ENCODE measurements around the gene CFHR5. TPM values are rescaled to one million over a fixed set of nuclear protein-coding genes. Genes with fewer than 3 reads are reported as not detected.

Gene CFHR5
- total and polyA plus RNA-seq, 8 donors, result not detected

DNA sequence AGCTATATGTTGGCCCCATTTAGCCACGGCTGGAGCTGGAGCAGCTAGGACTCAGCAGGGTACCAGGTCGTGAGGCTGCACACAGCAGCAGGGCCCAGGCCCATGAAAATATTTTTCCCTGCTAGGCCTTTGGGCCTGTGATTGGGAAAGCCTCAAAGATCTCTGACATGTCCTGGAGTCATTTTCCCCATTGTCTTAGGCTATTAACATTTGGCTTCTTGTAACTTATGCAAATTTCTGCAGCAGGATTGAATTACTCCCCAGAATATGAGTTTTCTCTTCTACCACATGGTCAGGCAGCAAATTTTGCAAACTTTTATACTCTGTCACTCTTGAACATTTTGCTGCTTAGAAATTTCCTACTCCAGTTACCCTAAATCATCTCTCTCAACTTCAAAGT is 22.6 kb upstream of the CFHR5 start:
- ATAC-seq (no peak), DNase-seq (no peak)
- Histone ChIP-seq H3K27me3 (no peaks in the 10 kb centered on the region), H3K9me3 (no peaks in the 10 kb centered on the region), H3K4me3 (no peak overlapping the region), H3K36me3 (no peaks in the 10 kb centered on the region), H3K4me1 (no peaks in the 10 kb centered on the region), H3K27ac (no peak overlapping the region)
- intact Hi-C loops (cut with DNase I), result no loop called here
- TF ChIP-seq, protein P1, sequence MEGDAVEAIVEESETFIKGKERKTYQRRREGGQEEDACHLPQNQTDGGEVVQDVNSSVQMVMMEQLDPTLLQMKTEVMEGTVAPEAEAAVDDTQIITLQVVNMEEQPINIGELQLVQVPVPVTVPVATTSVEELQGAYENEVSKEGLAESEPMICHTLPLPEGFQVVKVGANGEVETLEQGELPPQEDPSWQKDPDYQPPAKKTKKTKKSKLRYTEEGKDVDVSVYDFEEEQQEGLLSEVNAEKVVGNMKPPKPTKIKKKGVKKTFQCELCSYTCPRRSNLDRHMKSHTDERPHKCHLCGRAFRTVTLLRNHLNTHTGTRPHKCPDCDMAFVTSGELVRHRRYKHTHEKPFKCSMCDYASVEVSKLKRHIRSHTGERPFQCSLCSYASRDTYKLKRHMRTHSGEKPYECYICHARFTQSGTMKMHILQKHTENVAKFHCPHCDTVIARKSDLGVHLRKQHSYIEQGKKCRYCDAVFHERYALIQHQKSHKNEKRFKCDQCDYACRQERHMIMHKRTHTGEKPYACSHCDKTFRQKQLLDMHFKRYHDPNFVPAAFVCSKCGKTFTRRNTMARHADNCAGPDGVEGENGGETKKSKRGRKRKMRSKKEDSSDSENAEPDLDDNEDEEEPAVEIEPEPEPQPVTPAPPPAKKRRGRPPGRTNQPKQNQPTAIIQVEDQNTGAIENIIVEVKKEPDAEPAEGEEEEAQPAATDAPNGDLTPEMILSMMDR (IDR thresholded peaks at IDR 0.05), result no peak

DNA sequence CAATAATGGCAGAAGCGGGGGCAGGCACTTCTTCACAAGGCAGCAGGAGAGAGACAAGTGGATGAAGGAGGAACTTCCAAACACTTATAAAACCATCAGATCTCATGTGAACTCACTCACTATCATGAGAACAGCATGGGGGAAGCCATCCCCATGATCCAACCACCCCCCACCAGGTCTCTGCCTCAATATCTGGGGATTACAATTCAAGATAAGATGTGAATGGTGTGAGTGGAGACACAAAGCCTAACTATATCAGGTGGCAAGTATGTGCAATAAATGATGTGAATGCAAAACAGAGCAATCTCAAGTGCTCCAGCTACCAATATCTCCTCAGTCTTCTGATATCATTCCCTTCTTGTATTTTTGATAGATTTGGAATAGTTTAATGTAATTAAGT is 21.4 kb upstream of the CFHR5 start:
- Histone ChIP-seq H3K4me3 (no peak overlapping the region), H3K9me3 (no peaks in the 10 kb centered on the region), H3K27me3 (no peaks in the 10 kb centered on the region), H3K36me3 (no peaks in the 10 kb centered on the region), H3K27ac (no peak overlapping the region), H3K4me1 (no peaks in the 10 kb centered on the region)
- no peak for DNase-seq
- intact Hi-C loops (cut with DNase I), result no loop called here
- TF ChIP-seq, protein P1 (IDR thresholded peaks at IDR 0.05), result no peak
- ATAC-seq, result no peak

DNA sequence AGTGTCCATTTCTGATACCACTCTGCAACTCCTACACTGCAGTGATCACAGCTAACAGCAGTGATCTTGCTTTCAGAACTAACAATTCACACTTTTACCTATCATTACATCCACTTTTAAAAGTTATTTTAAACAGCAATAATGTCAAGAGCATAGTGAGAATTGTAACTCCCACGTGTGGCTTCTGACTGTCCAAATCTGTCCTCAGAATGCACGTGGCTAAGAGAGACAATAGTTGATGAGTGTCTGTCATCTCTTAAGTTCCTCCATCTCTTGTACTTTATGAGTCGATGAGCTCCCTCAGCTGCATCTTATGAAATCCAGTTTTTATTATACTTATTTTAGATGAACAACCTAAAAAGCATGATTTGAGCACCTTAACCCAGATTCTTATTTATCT is 16.5 kb upstream of the CFHR5 start:
- Histone ChIP-seq H3K27ac (no peak overlapping the region), H3K36me3 (no peaks in the 10 kb centered on the region), H3K9me3 (no peaks in the 10 kb centered on the region), H3K4me1 (no peaks in the 10 kb centered on the region), H3K27me3 (no peaks in the 10 kb centered on the region), H3K4me3 (no peak overlapping the region)
- DNase-seq (no peak), ATAC-seq (no peak)
- TF ChIP-seq, protein P1 (IDR thresholded peaks at IDR 0.05), result no peak
- intact Hi-C loops (cut with DNase I), result no loop called here

DNA sequence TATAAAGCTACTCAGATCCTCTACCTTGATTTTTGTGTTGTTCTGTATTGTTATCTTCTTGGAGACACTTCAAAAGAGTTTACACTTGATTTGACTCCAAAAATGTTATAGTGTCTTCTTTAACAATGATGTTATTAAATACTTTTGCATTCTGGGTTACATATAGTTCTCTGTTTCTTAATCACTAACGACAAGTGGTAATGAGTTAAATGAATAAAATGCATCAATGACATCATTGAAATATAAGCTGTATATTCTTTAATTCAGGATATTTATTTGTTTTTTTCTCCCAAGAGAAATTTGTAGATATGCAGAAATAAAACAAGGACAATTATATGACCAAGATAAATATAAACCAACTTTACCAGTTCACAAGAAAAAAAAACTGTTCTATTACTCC is 7.2 kb upstream of the CFHR5 start:
- Histone ChIP-seq H3K4me1 (no peaks in the 10 kb centered on the region), H3K27ac (no peak overlapping the region), H3K27me3 (no peaks in the 10 kb centered on the region), H3K36me3 (no peaks in the 10 kb centered on the region), H3K9me3 (no peaks in the 10 kb centered on the region), H3K4me3 (no peak overlapping the region)
- ATAC-seq (no peak), DNase-seq (no peak)
- intact Hi-C loops (cut with DNase I), result no loop called here
- TF ChIP-seq, protein P1 (IDR thresholded peaks at IDR 0.05), result no peak

DNA sequence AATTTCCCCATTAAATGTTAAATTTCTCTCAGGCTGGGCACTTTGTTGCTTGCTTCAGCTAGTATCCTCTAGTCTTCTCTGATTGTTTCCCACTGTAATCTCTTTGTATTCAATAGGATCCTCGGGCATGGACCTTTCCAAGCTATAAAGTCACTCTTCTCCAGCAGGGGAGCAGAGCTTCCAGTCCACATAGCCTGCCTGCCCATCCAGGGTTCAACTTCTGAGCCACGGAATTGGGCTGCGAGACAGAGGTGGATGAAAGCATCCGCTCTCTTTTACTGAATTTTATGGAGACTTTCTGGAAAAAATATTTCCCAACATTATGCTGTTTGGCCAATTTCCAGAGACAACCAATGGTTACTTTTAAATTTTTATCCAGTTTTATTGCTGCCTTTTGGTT is 1.1 kb upstream of the CFHR5 start:
- DNase-seq (no peak), ATAC-seq (no peak)
- Histone ChIP-seq H3K36me3 (no peaks in the 10 kb centered on the region), H3K4me3 (no peak overlapping the region), H3K27me3 (no peaks in the 10 kb centered on the region), H3K9me3 (no peaks in the 10 kb centered on the region), H3K27ac (no peak overlapping the region), H3K4me1 (no peaks in the 10 kb centered on the region)
- intact Hi-C loops (cut with DNase I), result no loop called here
- TF ChIP-seq, protein P1 (IDR thresholded peaks at IDR 0.05), result no peak
